OCI-LY3 (cell line): ENCODE data around the gene NWD2.

Source experiments
- CTCF ChIP-seq: fragments of 200-600, 300-600 bp; sonication (generic); IDR thresholded peaks from 2 replicates; pipeline ENCODE4 v1.5.1; 2014; ENCODE audit warnings: antibody characterized with exemption, low read length, low read depth
- EZH2phosphoT487 ChIP-seq: fragments of 200-600 bp; shearing (Covaris generic); IDR thresholded peaks from 2 replicates; pipeline ENCODE4 v1.6.1; 2018; ENCODE audit warnings: antibody characterized with exemption, mixed run types, low read depth

GRCh38 chr4:37326852-37327251 is 82.3 kb downstream of the NWD2 start:
- TF ChIP-seq CTCF: no peak
- no peak for TF ChIP-seq EZH2phosphoT487
